ENCODE data around the gene DTHD1.

DNA sequence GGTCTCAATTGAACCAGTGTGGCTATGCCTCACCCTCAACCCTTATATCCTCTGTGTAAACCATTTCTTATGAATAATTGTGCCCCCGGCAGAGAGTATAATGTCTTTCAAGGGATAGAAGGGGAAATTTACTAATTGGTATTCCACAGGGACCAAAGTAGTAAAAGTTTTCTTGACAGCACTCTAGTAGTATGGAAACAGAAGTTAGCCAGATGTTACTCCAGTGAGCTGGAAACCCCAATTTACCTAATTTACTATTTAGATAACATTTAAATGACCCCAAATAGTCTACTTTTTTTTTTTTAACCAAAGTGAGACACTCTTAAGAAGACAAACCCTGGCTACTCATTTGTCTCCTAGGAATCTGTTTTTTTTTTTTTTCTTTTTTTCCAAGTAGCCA, 32.3 kb downstream of the DTHD1 start:
- TF ChIP-seq, protein P1, sequence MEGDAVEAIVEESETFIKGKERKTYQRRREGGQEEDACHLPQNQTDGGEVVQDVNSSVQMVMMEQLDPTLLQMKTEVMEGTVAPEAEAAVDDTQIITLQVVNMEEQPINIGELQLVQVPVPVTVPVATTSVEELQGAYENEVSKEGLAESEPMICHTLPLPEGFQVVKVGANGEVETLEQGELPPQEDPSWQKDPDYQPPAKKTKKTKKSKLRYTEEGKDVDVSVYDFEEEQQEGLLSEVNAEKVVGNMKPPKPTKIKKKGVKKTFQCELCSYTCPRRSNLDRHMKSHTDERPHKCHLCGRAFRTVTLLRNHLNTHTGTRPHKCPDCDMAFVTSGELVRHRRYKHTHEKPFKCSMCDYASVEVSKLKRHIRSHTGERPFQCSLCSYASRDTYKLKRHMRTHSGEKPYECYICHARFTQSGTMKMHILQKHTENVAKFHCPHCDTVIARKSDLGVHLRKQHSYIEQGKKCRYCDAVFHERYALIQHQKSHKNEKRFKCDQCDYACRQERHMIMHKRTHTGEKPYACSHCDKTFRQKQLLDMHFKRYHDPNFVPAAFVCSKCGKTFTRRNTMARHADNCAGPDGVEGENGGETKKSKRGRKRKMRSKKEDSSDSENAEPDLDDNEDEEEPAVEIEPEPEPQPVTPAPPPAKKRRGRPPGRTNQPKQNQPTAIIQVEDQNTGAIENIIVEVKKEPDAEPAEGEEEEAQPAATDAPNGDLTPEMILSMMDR (IDR thresholded peaks at IDR 0.05) = no peak
- TF ChIP-seq POLR2A (IDR thresholded peaks at IDR 0.05) = no peak
